Loucy (cell line): ENCODE measurements around the gene NCKAP5.

Source experiments
- H2AFZ ChIP-seq: fragments of 200-600 bp; sonication (generic); 2 replicates; pipeline ENCODE4 v1.6.0; 2016; ENCODE audit warnings: antibody characterized with exemption, mild to moderate bottlenecking, low read length, moderate library complexity
- H3F3A ChIP-seq: fragments of 200-600 bp; 2 replicates; pipeline ENCODE4 v1.6.0; 2016; ENCODE audit warnings: antibody characterized with exemption, low read depth, mild to moderate bottlenecking
- H3K27me3 ChIP-seq: fragments of 200-600 bp; sonication (generic); 2 replicates; pipeline ENCODE4 v1.6.1; 2014; ENCODE audit warnings: low read length, mild to moderate bottlenecking; ENCODE audit not compliant: insufficient read depth, poor library complexity, severe bottlenecking
- H3K36me3 ChIP-seq: fragments of 200-600 bp; sonication (generic); 2 replicates; pipeline ENCODE4 v1.6.1; 2016; ENCODE audit warnings: low read length; ENCODE audit not compliant: insufficient read depth
- H3K4me1 ChIP-seq: fragments of 200-600 bp; sonication (generic); 2 replicates; pipeline ENCODE4 v1.5.1; 2014; ENCODE audit warnings: low read length, mild to moderate bottlenecking; ENCODE audit not compliant: insufficient read depth, poor library complexity, severe bottlenecking
- H3K4me2 ChIP-seq: fragments of 200-600 bp; sonication (generic); 2 replicates; pipeline ENCODE4 v1.6.0; 2014; ENCODE audit warnings: antibody characterized with exemption, low read length, low read depth, mild to moderate bottlenecking; ENCODE audit not compliant: poor library complexity, severe bottlenecking
- H3K4me3 ChIP-seq: fragments of 200-600 bp; sonication (generic); 2 replicates; pipeline ENCODE4 v1.5.1; 2014; ENCODE audit warnings: low read length, mild to moderate bottlenecking, mixed read lengths; ENCODE audit not compliant: poor library complexity, severe bottlenecking
- H3K79me2 ChIP-seq: fragments of 200-600 bp; sonication (generic); 2 replicates; pipeline ENCODE4 v1.6.1; 2014; ENCODE audit warnings: low read length; ENCODE audit not compliant: insufficient read depth
- H3K9ac ChIP-seq: fragments of 200-600 bp; sonication (generic); 2 replicates; pipeline ENCODE4 v1.6.0; 2014; ENCODE audit warnings: mild to moderate bottlenecking, low read depth, low read length, moderate library complexity; ENCODE audit not compliant: poor library complexity, severe bottlenecking
- H3K9me2 ChIP-seq: fragments of 200-600 bp; sonication (generic); replicated peaks from 2 replicates; pipeline ENCODE4 v1.6.1; 2016; ENCODE audit warnings: low read depth, low read length, mixed read lengths
- H3K9me3 ChIP-seq: fragments of 200-600 bp; sonication (generic); 2 replicates; pipeline ENCODE4 v1.6.1; 2014; ENCODE audit warnings: mild to moderate bottlenecking, antibody characterized with exemption, low read length, low read depth; ENCODE audit not compliant: insufficient read depth
- H4K20me1 ChIP-seq: fragments of 200-600 bp; sonication (generic); 2 replicates; pipeline ENCODE4 v1.6.0; 2014; ENCODE audit warnings: antibody characterized with exemption, low read length, mild to moderate bottlenecking; ENCODE audit not compliant: insufficient read depth, poor library complexity, severe bottlenecking
- EZH2phosphoT487 ChIP-seq: fragments of 200-600 bp; IDR thresholded peaks from 2 replicates; pipeline ENCODE4 v1.6.1; 2018; ENCODE audit warnings: antibody characterized with exemption, mild to moderate bottlenecking, moderate library complexity, borderline replicate concordance
- TF ChIP-seq, protein P1 (sequence below): fragments of 200-600 bp; sonication (generic); conservative IDR thresholded peaks from 2 replicates; pipeline ENCODE4 v1.5.1; 2014; ENCODE audit warnings: mild to moderate bottlenecking, antibody characterized with exemption, low read length

NCKAP5 gene

DNA sequence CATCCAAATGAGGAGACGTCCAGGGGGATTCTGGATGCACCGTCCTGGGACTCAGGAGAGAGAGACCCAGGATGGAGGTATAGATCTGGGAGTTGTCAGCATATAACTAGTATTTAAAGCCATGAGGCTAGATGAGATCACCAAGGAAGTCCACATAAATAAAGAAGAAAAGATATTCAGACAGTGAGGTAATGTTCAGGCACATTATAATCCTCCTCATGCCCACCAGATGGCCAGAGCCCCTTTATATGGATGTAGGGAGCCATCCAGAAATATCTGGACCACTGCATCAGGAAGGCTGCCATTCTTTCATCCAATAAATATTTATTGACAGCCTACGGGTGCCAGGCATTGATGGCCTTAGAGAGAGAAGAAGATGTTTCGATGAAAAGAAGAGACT, 21.2 kb upstream of the NCKAP5 start:
- H4K20me1 ChIP-seq, result no peaks in the 10 kb centered on the region
- H3K9ac ChIP-seq, result no peak overlapping the region
- no peaks in the 10 kb centered on the region for H3K9me2 ChIP-seq
- H3K9me3 ChIP-seq, result no peaks in the 10 kb centered on the region
- no peaks in the 10 kb centered on the region for H3F3A ChIP-seq
- TF ChIP-seq EZH2phosphoT487, result no peak
- TF ChIP-seq, protein P1, sequence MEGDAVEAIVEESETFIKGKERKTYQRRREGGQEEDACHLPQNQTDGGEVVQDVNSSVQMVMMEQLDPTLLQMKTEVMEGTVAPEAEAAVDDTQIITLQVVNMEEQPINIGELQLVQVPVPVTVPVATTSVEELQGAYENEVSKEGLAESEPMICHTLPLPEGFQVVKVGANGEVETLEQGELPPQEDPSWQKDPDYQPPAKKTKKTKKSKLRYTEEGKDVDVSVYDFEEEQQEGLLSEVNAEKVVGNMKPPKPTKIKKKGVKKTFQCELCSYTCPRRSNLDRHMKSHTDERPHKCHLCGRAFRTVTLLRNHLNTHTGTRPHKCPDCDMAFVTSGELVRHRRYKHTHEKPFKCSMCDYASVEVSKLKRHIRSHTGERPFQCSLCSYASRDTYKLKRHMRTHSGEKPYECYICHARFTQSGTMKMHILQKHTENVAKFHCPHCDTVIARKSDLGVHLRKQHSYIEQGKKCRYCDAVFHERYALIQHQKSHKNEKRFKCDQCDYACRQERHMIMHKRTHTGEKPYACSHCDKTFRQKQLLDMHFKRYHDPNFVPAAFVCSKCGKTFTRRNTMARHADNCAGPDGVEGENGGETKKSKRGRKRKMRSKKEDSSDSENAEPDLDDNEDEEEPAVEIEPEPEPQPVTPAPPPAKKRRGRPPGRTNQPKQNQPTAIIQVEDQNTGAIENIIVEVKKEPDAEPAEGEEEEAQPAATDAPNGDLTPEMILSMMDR, result no peak
- no peaks in the 10 kb centered on the region for H3K27me3 ChIP-seq
- H2AFZ ChIP-seq, result no peak overlapping the region
- H3K4me3 ChIP-seq, result no peak overlapping the region
- H3K4me2 ChIP-seq, result no peak overlapping the region
- H3K36me3 ChIP-seq, result no peaks in the 10 kb centered on the region
- no peaks in the 10 kb centered on the region for H3K79me2 ChIP-seq
- no peaks in the 10 kb centered on the region for H3K4me1 ChIP-seq

DNA sequence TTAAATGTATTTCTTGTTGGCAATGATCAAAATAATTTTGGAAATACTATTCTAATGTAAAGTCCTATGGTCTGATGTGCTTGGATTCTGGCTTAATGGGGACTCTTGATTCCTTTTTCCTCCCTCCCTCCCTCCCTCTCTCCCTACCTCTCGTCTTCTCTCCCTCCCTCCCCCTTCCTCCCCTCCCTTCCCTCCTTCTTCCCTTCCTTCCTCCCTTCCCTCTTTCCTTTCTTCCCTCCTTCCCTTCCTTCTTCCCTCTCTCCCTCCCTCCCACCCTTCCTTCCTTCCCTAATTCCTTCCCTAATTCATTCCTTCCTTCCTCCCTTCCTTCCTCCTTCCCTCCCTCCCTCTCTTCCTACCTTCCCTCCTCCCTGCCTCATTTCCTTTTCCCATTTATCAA, 19.9 kb upstream of the NCKAP5 start:
- Histone ChIP-seq H3F3A (no peaks in the 10 kb centered on the region), H3K4me1 (no peaks in the 10 kb centered on the region), H2AFZ (no peak overlapping the region), H3K27me3 (no peaks in the 10 kb centered on the region), H3K4me3 (no peak overlapping the region), H3K79me2 (no peaks in the 10 kb centered on the region), H3K9ac (no peak overlapping the region), H3K36me3 (no peaks in the 10 kb centered on the region), H3K9me3 (no peaks in the 10 kb centered on the region), H3K4me2 (no peak overlapping the region), H4K20me1 (no peaks in the 10 kb centered on the region), H3K9me2 (no peaks in the 10 kb centered on the region)
- TF ChIP-seq EZH2phosphoT487, result no peak
- TF ChIP-seq, protein P1, result no peak

DNA sequence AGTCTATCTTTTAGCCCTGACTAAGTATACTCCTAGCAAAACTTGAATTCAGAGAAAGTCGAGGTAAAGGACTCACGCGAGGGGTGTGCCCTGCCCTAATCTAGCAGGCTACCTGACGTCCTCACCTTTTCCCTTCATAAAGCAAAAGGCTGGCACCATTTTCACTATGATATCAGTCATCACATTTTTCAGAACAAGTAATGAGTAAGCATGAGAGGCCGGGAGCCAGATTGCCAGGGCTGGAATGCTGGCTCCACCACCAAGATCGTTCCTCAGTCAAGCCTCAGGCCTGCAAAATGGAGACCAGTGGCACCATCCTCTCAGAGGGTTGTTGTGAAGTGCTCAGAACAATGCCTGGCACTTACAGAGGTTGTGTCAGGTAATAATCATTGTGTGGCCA, 18.7 kb upstream of the NCKAP5 start:
- no peak overlapping the region for H2AFZ ChIP-seq

More for the DNA sequence above, 18.7 kb upstream of the NCKAP5 start:
- no peaks in the 10 kb centered on the region for H3K27me3 ChIP-seq
- no peaks in the 10 kb centered on the region for H3K4me1 ChIP-seq
- no peaks in the 10 kb centered on the region for H4K20me1 ChIP-seq
- H3K4me3 ChIP-seq, result no peak overlapping the region
- TF ChIP-seq, protein P1, result no peak
- no peak for TF ChIP-seq EZH2phosphoT487
- no peaks in the 10 kb centered on the region for H3K9me3 ChIP-seq
- no peaks in the 10 kb centered on the region for H3K79me2 ChIP-seq
- no peak overlapping the region for H3K9ac ChIP-seq
- H3K4me2 ChIP-seq, result no peak overlapping the region
- no peaks in the 10 kb centered on the region for H3K36me3 ChIP-seq
- H3K9me2 ChIP-seq, result no peaks in the 10 kb centered on the region
- no peaks in the 10 kb centered on the region for H3F3A ChIP-seq
